C4-2B (cell line): Measurements from ENCODE around the gene GTF2H4.
A peak's percentile ranks its signal among the peaks of the same experiment; 100 is the strongest.
"Not testable (repeated sequence)": the region's sequence is repeated elsewhere in the genome, so short reads cannot be mapped to it uniquely, and the experiment has no call there.

Experiments used
- H3K27ac ChIP-seq: fragments of 450-650 bp; 2 replicates; pipeline ENCODE4 v1.5.1; 2017
- CTCF ChIP-seq: fragments of 450-650 bp; conservative IDR thresholded peaks from 2 replicates; pipeline ENCODE4 v1.5.1; 2017; ENCODE audit warnings: mild to moderate bottlenecking
- ZFX ChIP-seq: fragments of 450-650 bp; IDR thresholded peaks from 2 replicates; pipeline ENCODE4 v1.6.1; 2017

The GTF2H4 gene

GRCh38 chr6:30907758-30908591, at the start of gene GTF2H4:
Gene GTF2H4, plus strand, starts transcription at chr6:30908207.
- no peak for TF ChIP-seq ZFX
- TF ChIP-seq CTCF, result no peak
- H3K27ac ChIP-seq, result peak within 1 kb of the TSS; percentile 76

GRCh38 chr6:30859726-30860125, 48.3 kb upstream of the GTF2H4 start:
- not testable (repeated sequence) for H3K27ac ChIP-seq

GRCh38 chr6:30861257-30862048, 46.6 kb upstream of the GTF2H4 start:
- TF ChIP-seq ZFX (no peak), CTCF (no peak)
- H3K27ac ChIP-seq, result no peak overlapping the region

- TF ChIP-seq ZFX (no peak), CTCF (no peak)
- no peak overlapping the region for H3K27ac ChIP-seq
These were observed 45.7 kb upstream of the GTF2H4 start for GRCh38 chr6:30862156-30862875.

- TF ChIP-seq CTCF (no peak), ZFX (no peak)
- H3K27ac ChIP-seq, result no peak overlapping the region
These were observed 43.7 kb upstream of the GTF2H4 start for GRCh38 chr6:30864325-30864724.

GRCh38 chr6:30869241-30869749, 38.7 kb upstream of the GTF2H4 start:
- not testable (repeated sequence) for H3K27ac ChIP-seq

- no peak for TF ChIP-seq ZFX
- no peak for TF ChIP-seq CTCF
- H3K27ac ChIP-seq, result no peak overlapping the region
These were observed 37.5 kb upstream of the GTF2H4 start for GRCh38 chr6:30870546-30870945.

- no peak overlapping the region for H3K27ac ChIP-seq
- no peak for TF ChIP-seq ZFX
- TF ChIP-seq CTCF, result no peak
These were observed 36.3 kb upstream of the GTF2H4 start for GRCh38 chr6:30871592-30872183.
